HG03575 (cell line): ENCODE results near the gene FKBP9.

ENCODE experiments used
- ATAC-seq: cut with Tn5 transposase; IDR thresholded peaks from one replicate; pipeline ENCODE4 v1.9.1; 2021; ENCODE audit not compliant: unreplicated experiment, insufficient number of reproducible peaks, low FRiP score; ENCODE audit errors: extremely low read depth

The FKBP9 gene

DNA sequence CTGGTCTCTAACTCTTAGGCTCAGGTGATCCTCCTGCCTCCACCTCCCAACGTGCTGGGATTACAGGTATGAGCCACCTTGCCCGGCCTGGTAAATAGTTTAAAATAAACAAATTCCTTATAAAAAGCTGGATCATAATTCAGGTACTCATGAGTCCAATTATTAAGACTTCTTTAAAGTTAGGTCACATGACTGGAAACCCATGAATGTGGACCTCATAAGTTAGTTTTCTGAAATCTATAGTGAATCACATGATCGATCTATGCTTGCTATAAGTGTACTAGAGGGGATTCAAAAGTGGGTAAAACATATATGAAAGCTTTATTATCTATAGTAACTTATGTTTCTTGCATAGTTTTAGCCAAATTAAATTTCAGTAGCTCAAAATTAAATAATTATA is 91.0 kb downstream of the FKBP9 start:
- ATAC-seq: no peak

GRCh38 chr7:33048704-33049103 is 91.5 kb downstream of the FKBP9 start:
- ATAC-seq: no peak

GRCh38 chr7:33050535-33051318 is 93.5 kb downstream of the FKBP9 start:
- ATAC-seq: no peak

- no peak for ATAC-seq
These were observed 96.5 kb downstream of the FKBP9 start for GRCh38 chr7:33053721-33054120.

DNA sequence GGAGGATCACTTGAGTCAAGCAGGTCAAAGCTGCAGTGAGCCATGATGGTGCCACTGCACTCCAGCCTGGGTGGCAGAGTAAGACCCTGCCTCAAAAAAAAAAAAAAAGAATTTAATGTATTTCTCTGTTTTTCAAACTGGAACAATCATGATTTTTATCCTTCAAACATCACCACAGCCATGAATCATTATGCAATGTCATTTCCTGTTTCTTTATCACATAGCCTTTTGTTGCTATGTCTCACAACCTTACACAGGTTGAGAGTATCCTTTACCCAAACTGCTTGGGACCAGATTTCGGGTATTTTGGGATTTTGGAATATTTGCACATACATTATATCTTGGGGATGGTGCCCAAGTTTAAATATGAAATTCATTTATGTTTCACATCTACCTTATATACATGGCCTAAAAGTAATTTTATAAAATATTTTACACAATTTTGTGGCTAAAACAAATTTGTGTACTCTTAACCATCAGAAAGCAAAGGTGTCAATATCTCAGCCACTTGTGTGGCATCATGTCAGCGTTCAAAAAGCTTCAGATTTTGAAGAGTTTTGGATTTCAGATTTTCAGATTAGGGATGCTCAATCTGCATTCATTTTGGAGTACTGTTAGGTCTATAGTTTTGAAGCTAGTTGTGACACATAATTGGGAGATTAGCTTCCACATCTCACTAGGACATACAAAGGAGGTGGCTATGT is 97.2 kb downstream of the FKBP9 start:
- no peak for ATAC-seq

GRCh38 chr7:33055158-33055557 is 97.9 kb downstream of the FKBP9 start:
- no peak for ATAC-seq
